Bronchial epithelial cell (primary cell): ENCODE measurements around the gene PRXL2B. TPM values are rescaled to one million over a fixed set of nuclear protein-coding genes. Genes with fewer than 3 reads are reported as not detected.
"Not testable (repeated sequence)": the region's sequence is repeated elsewhere in the genome, so short reads cannot be mapped to it uniquely, and the experiment has no call there.

Source experiments
- DNase-seq: peaks from one replicate; pipeline ENCODE4 v3.0.0-alpha.2; 2010; ENCODE audit warnings: low read depth
- FAIRE-seq: peaks from 2 replicates; lab custom pipeline; 2011; peaks lifted over from hg19 to GRCh38; lab: Jason Lieb, UNC
- H3K27me3 ChIP-seq: 2 replicates; pipeline ENCODE4 v1.5.1; 2011; ENCODE audit warnings: low read length; ENCODE audit not compliant: control insufficient read depth, insufficient read depth
- H3K36me3 ChIP-seq: 2 replicates; pipeline ENCODE4 v1.5.1; 2011; ENCODE audit warnings: low read length; ENCODE audit not compliant: control insufficient read depth, insufficient read depth
- H3K4me3 ChIP-seq: 2 replicates; pipeline ENCODE4 v1.5.1; 2011; ENCODE audit warnings: mild to moderate bottlenecking, low read depth, low read length, control low read depth
- CTCF ChIP-seq: IDR thresholded peaks from 2 replicates; pipeline ENCODE4 v1.5.1; 2011; ENCODE audit warnings: mild to moderate bottlenecking, moderate library complexity, low read length, control low read depth, inconsistent platforms; ENCODE audit not compliant: insufficient read depth, severe bottlenecking
- total RNA-seq: library from RNA; depleted of rRNA; stranded (reverse); fragments of >200 nt; gene quantifications from 2 replicates; pipeline ENCODE4 v1.2.1, GENCODE V29; 2014

Gene PRXL2B
- total RNA-seq, 1 donor from 2014 or later, result 6.8 TPM

- FAIRE-seq, result no peak
- TF ChIP-seq CTCF, result no peak
These were observed 17.5 kb upstream of the PRXL2B start for GRCh38 chr1:2569060-2569459.

GRCh38 chr1:2569703-2570102, 16.9 kb upstream of the PRXL2B start:
- DNase-seq, H3K27me3 ChIP-seq, H3K36me3 ChIP-seq, H3K4me3 ChIP-seq: not testable (repeated sequence)
- peak; percentile 43 for FAIRE-seq

More at GRCh38 chr1:2569060-2569459, 17.5 kb upstream of the PRXL2B start:
- Histone ChIP-seq H3K4me3 (no peak overlapping the region), H3K27me3 (peaks cover 5% of the 10 kb centered on the region), H3K36me3 (no peaks in the 10 kb centered on the region)
- no peak for DNase-seq

GRCh38 chr1:2570332-2570731, 16.2 kb upstream of the PRXL2B start:
- Histone ChIP-seq H3K36me3 (no peaks in the 10 kb centered on the region), H3K4me3 (no peak overlapping the region), H3K27me3 (peaks cover 5% of the 10 kb centered on the region)
- no peak for FAIRE-seq
- no peak for DNase-seq
- no peak for TF ChIP-seq CTCF

GRCh38 chr1:2571348-2571747, 15.2 kb upstream of the PRXL2B start:
- no peak overlapping the region for H3K4me3 ChIP-seq
- no peaks in the 10 kb centered on the region for H3K27me3 ChIP-seq
- FAIRE-seq, result no peak
- no peak for DNase-seq
- H3K36me3 ChIP-seq, result no peaks in the 10 kb centered on the region
- no peak for TF ChIP-seq CTCF

- DNase-seq, result no peak
- no peak for FAIRE-seq
- no peak for TF ChIP-seq CTCF
- peaks cover 1% of the 10 kb centered on the region for H3K27me3 ChIP-seq
- H3K36me3 ChIP-seq, result no peaks in the 10 kb centered on the region
- H3K4me3 ChIP-seq, result no peak overlapping the region
These were observed 13.2 kb upstream of the PRXL2B start for GRCh38 chr1:2573250-2573920.

- Histone ChIP-seq H3K27me3 (peaks cover 1% of the 10 kb centered on the region), H3K36me3 (no peaks in the 10 kb centered on the region), H3K4me3 (no peak overlapping the region)
- TF ChIP-seq CTCF, result no peak
- FAIRE-seq (no peak), DNase-seq (no peak)
These were observed 12.2 kb upstream of the PRXL2B start for GRCh38 chr1:2574350-2574749.
